Thyroid gland (tissue), 4 donors: ENCODE data around the gene NNT.

ENCODE experiments used
- POLR2A ChIP-seq, 2 donors: fragments of 450-650 bp; IDR thresholded peaks; one replicate each; pipeline ENCODE4 v1.6.1; 2017; ENCODE audit warnings: antibody characterized with exemption in 2 of 2, mild to moderate bottlenecking in 2 of 2, moderate library complexity in 1 of 2
- TF ChIP-seq, protein P1 (sequence below), 6 experiments: fragments of 200-600 bp in 3 of 6; fragments of 450-650 bp in 3 of 6; sonication (generic) in 3 of 6; IDR thresholded peaks; one replicate each; pipeline ENCODE4 v1.5.1; 2016 to 2019; ENCODE audit warnings: antibody characterized with exemption in 6 of 6, mild to moderate bottlenecking in 2 of 6, inconsistent platforms in 1 of 6, moderate library complexity in 1 of 6

DNA sequence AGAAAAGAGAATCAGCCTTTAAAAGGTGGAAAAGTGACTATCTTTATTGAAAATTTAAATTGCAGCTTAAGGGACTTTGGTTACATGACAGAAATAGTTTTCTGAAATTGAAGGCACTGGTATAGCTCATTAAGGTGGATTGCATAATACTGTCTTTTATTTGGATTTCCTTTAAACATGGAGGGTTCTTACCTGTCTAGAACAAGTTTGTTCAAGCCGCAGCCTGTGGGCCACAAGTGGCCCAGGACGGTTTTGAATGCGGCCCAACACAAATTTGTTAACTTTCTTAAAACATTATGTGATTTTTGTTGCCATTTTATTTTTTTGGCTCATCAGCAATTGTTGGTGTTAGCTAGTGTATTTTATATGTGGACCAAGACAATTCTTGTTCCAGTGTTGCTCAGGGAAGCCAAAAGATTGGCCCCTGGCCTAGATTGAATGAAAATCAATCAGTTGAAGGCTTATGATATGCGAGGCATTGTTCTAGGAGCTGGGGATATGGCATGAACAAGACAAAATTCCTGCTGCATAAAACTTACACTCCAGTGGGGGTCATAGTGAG is 18.0 kb downstream of the NNT start:
- TF ChIP-seq, protein P1, sequence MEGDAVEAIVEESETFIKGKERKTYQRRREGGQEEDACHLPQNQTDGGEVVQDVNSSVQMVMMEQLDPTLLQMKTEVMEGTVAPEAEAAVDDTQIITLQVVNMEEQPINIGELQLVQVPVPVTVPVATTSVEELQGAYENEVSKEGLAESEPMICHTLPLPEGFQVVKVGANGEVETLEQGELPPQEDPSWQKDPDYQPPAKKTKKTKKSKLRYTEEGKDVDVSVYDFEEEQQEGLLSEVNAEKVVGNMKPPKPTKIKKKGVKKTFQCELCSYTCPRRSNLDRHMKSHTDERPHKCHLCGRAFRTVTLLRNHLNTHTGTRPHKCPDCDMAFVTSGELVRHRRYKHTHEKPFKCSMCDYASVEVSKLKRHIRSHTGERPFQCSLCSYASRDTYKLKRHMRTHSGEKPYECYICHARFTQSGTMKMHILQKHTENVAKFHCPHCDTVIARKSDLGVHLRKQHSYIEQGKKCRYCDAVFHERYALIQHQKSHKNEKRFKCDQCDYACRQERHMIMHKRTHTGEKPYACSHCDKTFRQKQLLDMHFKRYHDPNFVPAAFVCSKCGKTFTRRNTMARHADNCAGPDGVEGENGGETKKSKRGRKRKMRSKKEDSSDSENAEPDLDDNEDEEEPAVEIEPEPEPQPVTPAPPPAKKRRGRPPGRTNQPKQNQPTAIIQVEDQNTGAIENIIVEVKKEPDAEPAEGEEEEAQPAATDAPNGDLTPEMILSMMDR (IDR thresholded peaks at IDR 0.05) = no peak
- no peak for TF ChIP-seq POLR2A (IDR thresholded peaks at IDR 0.05)
